Rectal smooth muscle tissue (tissue), 1 donor: ENCODE results near the gene IFNG-AS1.

Source experiments
- H3K27ac ChIP-seq: one replicate; pipeline ENCODE4 v1.7.0; 2013; ENCODE audit warnings: low read depth, low read length, inconsistent platforms
- H3K27me3 ChIP-seq: one replicate; pipeline ENCODE4 v1.7.0; 2013; ENCODE audit warnings: low read length; ENCODE audit not compliant: control insufficient read depth, insufficient read depth
- H3K36me3 ChIP-seq: one replicate; pipeline ENCODE4 v1.7.0; 2013; ENCODE audit warnings: low read length; ENCODE audit not compliant: control insufficient read depth, insufficient read depth
- H3K4me1 ChIP-seq: one replicate; pipeline ENCODE4 v1.7.0; 2013; ENCODE audit warnings: low read length; ENCODE audit not compliant: control insufficient read depth, insufficient read depth
- H3K4me3 ChIP-seq: one replicate; pipeline ENCODE4 v1.7.0; 2013; ENCODE audit warnings: low read length
- H3K9ac ChIP-seq: one replicate; pipeline ENCODE4 v1.7.0; 2013; ENCODE audit warnings: low read length

IFNG-AS1 gene

DNA sequence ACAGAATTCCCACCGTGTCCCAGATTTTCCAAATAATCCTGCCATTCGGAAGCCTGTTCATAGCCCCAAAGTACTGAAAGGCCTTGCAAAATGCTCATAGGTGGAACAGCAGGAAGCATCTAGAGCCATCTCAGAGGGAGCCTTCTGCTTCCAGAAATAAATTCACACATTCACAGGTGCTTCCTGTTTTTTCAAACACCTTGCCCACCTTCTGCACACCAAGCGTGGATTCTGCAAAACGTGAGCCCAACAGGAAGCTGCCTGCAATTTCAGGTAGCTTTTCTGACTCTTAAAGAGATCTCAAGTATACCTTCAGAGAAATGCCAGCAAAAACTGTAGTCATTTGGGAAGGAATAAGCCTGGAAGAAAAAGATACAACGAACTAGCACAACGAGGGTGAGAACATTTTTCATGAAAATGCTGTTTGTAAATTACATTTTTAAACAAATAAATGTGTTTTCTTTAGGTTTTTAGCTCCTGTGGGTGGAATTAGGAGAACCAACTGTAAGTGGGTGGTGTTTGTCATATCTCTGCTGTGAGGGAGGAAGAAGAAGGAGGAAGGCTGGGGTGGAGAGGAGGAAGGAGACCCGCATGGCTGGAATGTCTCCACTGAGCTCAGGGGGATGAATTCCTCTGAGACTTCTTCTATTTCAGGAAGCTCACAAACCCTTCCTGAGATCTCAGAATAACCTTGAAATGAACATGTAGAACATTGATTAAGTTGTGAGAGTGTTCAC lies at the start of gene IFNG-AS1:
Gene IFNG-AS1, plus strand, starts transcription at position 264 of the 737 bp plus-strand sequence.
- Histone ChIP-seq H3K9ac (no peak within 1 kb of the TSS), H3K4me3 (no peak within 1 kb of the TSS), H3K27ac (no peak within 1 kb of the TSS), H3K27me3 (no peaks in the 10 kb centered on the region), H3K36me3 (no peaks in the 10 kb centered on the region), H3K4me1 (no peaks in the 10 kb centered on the region)

DNA sequence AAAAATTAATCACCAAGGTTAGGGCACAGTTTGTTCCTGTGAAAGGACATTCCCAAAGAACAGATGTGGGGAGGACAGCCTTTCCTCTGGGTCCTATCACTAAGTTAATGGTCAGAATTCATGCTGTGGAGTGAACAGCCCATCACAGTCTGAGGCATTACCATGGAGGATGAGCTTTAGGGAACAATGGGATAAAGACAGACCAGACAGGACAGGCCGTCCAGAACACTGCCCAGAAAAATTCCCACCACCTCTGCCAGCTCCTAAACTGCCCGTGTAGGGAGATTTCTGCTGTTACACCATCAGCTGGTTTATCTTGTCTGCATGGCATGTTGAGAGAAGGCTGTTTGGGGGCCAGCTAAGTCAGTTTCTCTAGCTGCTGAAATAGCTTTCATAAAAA lies 49.6 kb upstream of the IFNG-AS1 start:
- Histone ChIP-seq H3K9ac (no peak overlapping the region), H3K27ac (no peak overlapping the region), H3K4me1 (peaks cover 10% of the 10 kb centered on the region), H3K36me3 (no peaks in the 10 kb centered on the region), H3K4me3 (no peak overlapping the region), H3K27me3 (peaks cover 3% of the 10 kb centered on the region)

DNA sequence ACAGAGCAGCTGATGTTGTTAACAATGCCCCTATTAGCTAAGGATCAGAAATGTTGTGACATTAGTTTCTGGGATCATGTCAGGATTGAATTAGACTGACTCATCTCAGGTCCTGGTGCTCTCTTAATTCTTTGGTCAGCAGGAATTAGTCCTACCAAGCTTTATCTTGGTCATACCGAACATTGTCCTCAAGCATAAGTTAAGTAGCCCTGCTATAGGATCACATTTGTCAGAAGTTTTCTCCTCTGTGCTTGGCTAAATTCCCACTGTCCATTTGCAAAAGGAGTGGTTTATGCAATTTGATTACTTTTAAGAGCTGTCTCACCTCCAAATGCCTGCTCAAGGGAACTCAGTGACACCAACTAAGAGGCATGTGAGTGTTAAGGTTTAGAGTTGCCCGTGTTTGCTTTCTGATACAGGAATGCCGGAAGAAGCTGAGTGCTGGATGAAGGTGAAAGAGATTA lies 48.4 kb upstream of the IFNG-AS1 start:
- Histone ChIP-seq H3K9ac (no peak overlapping the region), H3K4me3 (no peak overlapping the region), H3K4me1 (peaks cover 10% of the 10 kb centered on the region), H3K27me3 (peaks cover 3% of the 10 kb centered on the region), H3K27ac (peak overlapping the region; percentile 44), H3K36me3 (no peaks in the 10 kb centered on the region)

DNA sequence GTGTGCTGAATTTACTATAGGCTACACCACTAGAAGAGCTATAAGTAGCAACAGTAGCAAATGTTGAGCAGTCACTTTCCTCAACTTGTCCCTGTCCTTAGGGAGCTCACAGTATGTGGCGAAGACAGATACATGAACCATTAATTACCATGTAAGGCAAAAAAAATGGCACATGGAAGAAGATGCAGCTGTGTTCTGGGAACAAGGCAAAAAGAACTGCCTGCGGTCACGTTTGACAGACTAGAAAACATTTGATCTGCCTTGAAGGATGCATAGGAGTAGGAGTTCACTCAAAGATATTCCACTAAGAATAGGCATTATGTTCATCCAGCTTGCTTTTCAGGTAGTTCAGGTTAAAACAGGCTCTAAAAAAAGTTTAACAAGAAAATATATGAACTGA lies 46.5 kb upstream of the IFNG-AS1 start:
- Histone ChIP-seq H3K27me3 (peaks cover 3% of the 10 kb centered on the region), H3K4me1 (peaks cover 10% of the 10 kb centered on the region), H3K4me3 (no peak overlapping the region), H3K27ac (peak overlapping the region; percentile 54), H3K9ac (no peak overlapping the region), H3K36me3 (no peaks in the 10 kb centered on the region)

- Histone ChIP-seq H3K9ac (no peak overlapping the region), H3K4me3 (no peak overlapping the region), H3K27me3 (peaks cover 3% of the 10 kb centered on the region), H3K36me3 (no peaks in the 10 kb centered on the region), H3K27ac (peak overlapping the region; percentile 54), H3K4me1 (peaks cover 10% of the 10 kb centered on the region)
Observed at GRCh38 chr12:67943141-67943892, 45.9 kb upstream of the IFNG-AS1 start.

- peaks cover 10% of the 10 kb centered on the region for H3K4me1 ChIP-seq
- no peak overlapping the region for H3K27ac ChIP-seq
- no peak overlapping the region for H3K9ac ChIP-seq
Observed at GRCh38 chr12:67944093-67944492, 45.2 kb upstream of the IFNG-AS1 start.

DNA sequence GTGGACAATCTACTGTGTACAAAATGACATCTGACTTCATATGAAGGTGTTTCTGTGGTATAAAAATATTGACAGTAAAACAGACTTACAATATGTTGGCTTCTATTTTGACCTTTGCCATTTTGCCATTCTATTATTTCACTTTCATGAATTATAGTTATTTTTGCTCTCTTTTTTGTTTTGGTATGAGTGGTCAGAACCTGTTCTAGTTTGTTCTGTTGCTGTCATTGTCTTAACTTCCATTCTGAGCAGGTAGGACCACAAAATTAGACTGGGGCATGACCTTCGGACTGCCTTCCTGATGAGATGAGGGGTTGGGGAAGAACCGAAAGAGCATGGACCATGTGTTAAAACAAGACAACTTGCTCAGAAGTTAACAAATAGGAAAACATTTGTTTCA lies 36.5 kb upstream of the IFNG-AS1 start:
- H3K36me3 ChIP-seq = no peaks in the 10 kb centered on the region
- H3K4me1 ChIP-seq = no peaks in the 10 kb centered on the region
- no peak overlapping the region for H3K4me3 ChIP-seq
- H3K27ac ChIP-seq = no peak overlapping the region
- H3K9ac ChIP-seq = no peak overlapping the region
- no peaks in the 10 kb centered on the region for H3K27me3 ChIP-seq

More at GRCh38 chr12:67944093-67944492, 45.2 kb upstream of the IFNG-AS1 start:
- no peaks in the 10 kb centered on the region for H3K36me3 ChIP-seq
- no peak overlapping the region for H3K4me3 ChIP-seq
- H3K27me3 ChIP-seq = peaks cover 3% of the 10 kb centered on the region

DNA sequence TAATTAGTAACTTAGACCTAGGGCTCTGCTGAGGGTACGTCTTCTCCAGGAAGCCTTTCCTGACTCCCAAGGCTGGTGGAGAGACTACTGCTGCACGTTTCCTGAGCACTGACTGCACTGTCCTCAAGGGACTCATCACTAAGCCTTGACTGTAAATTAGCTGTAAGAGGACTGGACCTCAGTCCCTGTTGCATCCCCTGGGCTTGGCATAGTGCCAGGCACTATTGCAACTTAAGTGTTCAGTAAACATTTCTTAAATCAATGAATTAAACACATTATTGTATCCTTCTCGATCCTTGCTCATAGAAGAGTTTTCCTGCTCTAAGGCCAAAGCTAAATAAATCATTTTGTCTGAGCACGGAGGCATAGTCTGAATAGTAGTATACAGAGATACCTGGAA lies 31.9 kb upstream of the IFNG-AS1 start:
- no peak overlapping the region for H3K27ac ChIP-seq
- no peaks in the 10 kb centered on the region for H3K36me3 ChIP-seq
- no peaks in the 10 kb centered on the region for H3K4me1 ChIP-seq
- no peak overlapping the region for H3K4me3 ChIP-seq
- H3K27me3 ChIP-seq = no peaks in the 10 kb centered on the region
- H3K9ac ChIP-seq = no peak overlapping the region

DNA sequence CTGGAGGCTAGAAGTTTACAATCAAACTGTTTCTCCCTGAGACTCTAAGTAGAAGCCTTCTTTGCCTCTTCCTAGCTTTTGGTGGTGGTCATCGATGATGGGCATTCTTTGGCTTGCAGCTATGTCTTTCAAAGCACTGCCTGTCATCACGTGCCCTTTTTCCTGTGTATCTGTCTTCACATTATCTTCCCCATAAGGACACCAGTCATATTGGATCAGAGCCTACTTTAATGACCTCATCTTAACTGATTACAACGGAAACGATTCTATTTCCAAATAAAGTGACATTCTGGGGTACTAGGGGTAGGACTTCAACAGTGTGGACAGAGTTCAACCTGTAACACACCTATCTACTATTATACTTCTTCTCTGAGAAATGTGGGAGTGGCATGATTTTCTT lies 31.1 kb upstream of the IFNG-AS1 start:
- Histone ChIP-seq H3K4me1 (no peaks in the 10 kb centered on the region), H3K36me3 (no peaks in the 10 kb centered on the region), H3K4me3 (no peak overlapping the region), H3K27me3 (no peaks in the 10 kb centered on the region), H3K27ac (no peak overlapping the region), H3K9ac (no peak overlapping the region)

GRCh38 chr12:67964456-67964855 lies 24.8 kb upstream of the IFNG-AS1 start:
- no peak overlapping the region for H3K27ac ChIP-seq
- H3K9ac ChIP-seq = no peak overlapping the region
- H3K27me3 ChIP-seq = no peaks in the 10 kb centered on the region
- H3K4me3 ChIP-seq = no peak overlapping the region
- H3K36me3 ChIP-seq = no peaks in the 10 kb centered on the region
- no peaks in the 10 kb centered on the region for H3K4me1 ChIP-seq

DNA sequence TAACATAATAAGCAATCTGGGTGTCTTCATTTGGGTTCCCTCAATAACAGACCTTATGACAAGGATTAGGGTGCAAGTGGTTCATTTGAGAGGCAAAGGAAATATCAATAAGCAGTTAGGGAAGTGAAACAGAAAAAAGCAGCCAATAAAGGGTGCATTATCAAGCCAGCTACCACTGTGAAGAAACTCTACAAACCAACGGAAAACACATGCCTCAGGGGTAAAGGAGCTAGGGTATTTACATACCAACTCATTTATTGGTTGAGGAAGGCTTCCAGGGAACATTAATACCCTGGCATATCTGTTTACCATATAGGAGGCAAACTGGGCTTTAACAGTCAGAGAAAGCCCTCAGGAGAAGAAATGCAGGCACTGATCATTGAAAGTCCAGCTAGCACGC lies 22.7 kb upstream of the IFNG-AS1 start:
- H3K27ac ChIP-seq = no peak overlapping the region
- no peak overlapping the region for H3K9ac ChIP-seq
- H3K27me3 ChIP-seq = no peaks in the 10 kb centered on the region
- no peaks in the 10 kb centered on the region for H3K36me3 ChIP-seq
- H3K4me3 ChIP-seq = no peak overlapping the region
- no peaks in the 10 kb centered on the region for H3K4me1 ChIP-seq

DNA sequence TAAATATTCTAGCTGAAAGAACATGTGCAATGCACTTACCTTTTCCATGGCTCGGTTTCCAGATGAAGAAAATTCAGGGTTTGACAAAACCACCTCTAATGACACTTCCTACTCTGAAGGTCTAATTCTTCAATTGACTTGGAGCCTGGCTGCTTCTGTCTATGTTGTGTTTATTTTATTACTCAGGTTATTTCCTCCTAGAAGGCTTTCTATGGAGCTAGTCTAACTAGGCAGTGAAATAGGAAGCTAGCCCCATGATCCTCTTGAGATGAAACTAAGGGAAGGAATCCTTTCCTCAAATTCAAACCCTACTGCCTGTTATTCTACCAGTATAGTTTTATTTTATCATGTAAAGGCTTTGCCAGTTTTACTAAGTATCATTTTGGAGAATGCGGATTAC lies 20.9 kb upstream of the IFNG-AS1 start:
- H3K27ac ChIP-seq = no peak overlapping the region

More for the DNA sequence above, 20.9 kb upstream of the IFNG-AS1 start:
- no peaks in the 10 kb centered on the region for H3K27me3 ChIP-seq
- H3K4me1 ChIP-seq = no peaks in the 10 kb centered on the region
- H3K4me3 ChIP-seq = no peak overlapping the region
- H3K36me3 ChIP-seq = no peaks in the 10 kb centered on the region
- H3K9ac ChIP-seq = no peak overlapping the region
